ENCODE results near the gene TEX13C. TPM values are rescaled to one million over a fixed set of nuclear protein-coding genes. Genes with fewer than 3 reads are reported as not detected.

TEX13C gene
- total and polyA plus RNA-seq, 10 of the 15 experiments (the other 5 are each of a cell fraction or from before 2014, with no cell fraction given): not detected

- WGBS (ENCODE audit: insufficient coverage, insufficient replicate concordance, low lambda C conversion rate, missing lambda C conversion rate): 0% methylated on average over 3 of the region's 3 CpGs
- no TSS peak for BruUV-seq (replicated peaks)
- ChIA-PET POLR2A (no interaction called here), CTCF (no interaction called here), RAD21 (ENCODE audit: unreplicated experiment) (no interaction called here), SMC1A (ENCODE audit: uncharacterized antibody, unreplicated experiment) (interaction anchor here (0.8 kb wide), 1 partner anchor 24 kb away, joined by 3 read pairs; no protein-coding TSS in a partner anchor)
- no peaks in the 10 kb centered on the region for H3K27me3 ChIP-seq (replicated peaks in 1 of 2; ENCODE audit: control insufficient read depth in 2 of 2, insufficient read depth in 2 of 2, low read length in 1 of 2)
- H3K27ac ChIP-seq (ENCODE audit: control insufficient read depth, insufficient read depth): no peak overlapping the region
- FAIRE-seq (no peak), DNase-seq (ENCODE audit: low read depth, low spot score) (no peak), ATAC-seq (no peak)
- in situ Hi-C loops (cut with MboI): no loop called here
- H3K4me1 ChIP-seq (ENCODE audit: control insufficient read depth, insufficient read depth, low read length): no peaks in the 10 kb centered on the region
- no peaks in the 10 kb centered on the region for H4K20me1 ChIP-seq (ENCODE audit: control insufficient read depth, insufficient read depth)
- H3K79me2 ChIP-seq (ENCODE audit: control insufficient read depth, insufficient read depth, low read length): no peaks in the 10 kb centered on the region
- H3K9me3 ChIP-seq (replicated peaks; ENCODE audit: control insufficient read depth, insufficient read depth, low read length): no peaks in the 10 kb centered on the region
- H3K36me3 ChIP-seq (ENCODE audit: control insufficient read depth in 2 of 2, insufficient read depth in 2 of 2, low read length in 1 of 2): no peaks in the 10 kb centered on the region
- intact Hi-C loops (cut with micrococcal nuclease; ENCODE audit: unreplicated experiment): no loop called here
- H3K4me3 ChIP-seq: no peak overlapping the region
- H3K9ac ChIP-seq (ENCODE audit: control insufficient read depth, insufficient read depth, low read length): no peak overlapping the region
- no peak overlapping the region for H3K4me2 ChIP-seq (ENCODE audit: control insufficient read depth, insufficient read depth)
- H2AFZ ChIP-seq (ENCODE audit: control insufficient read depth, low read depth, low read length): no peak overlapping the region
- TF ChIP-seq RBBP5 (conservative IDR thresholded peaks at IDR 0.05) (no peak), FOS (IDR thresholded peaks at IDR 0.05; ENCODE audit: borderline replicate concordance, extremely low read depth, insufficient read length) (no peak), TCF7 (IDR thresholded peaks at IDR 0.05; ENCODE audit: borderline replicate concordance) (no peak), POU2F2 (IDR thresholded peaks at IDR 0.05; ENCODE audit: borderline replicate concordance, low read depth, low read length) (no peak), NR2C1 (IDR thresholded peaks at IDR 0.05) (no peak), ZBTB4 (CRISPR knock-in tag; IDR thresholded peaks at IDR 0.05) (no peak), TCF3 (IDR thresholded peaks at IDR 0.05; ENCODE audit: borderline replicate concordance, insufficient read depth, low read depth, low read length) (no peak), RELB (IDR thresholded peaks at IDR 0.05; ENCODE audit: low read depth) (no peak), STAT3 (IDR thresholded peaks at IDR 0.05; ENCODE audit: low read depth, low read length) (no peak), RUNX3 (IDR thresholded peaks at IDR 0.05; ENCODE audit: low read length) (no peak), HCFC1 (IDR thresholded peaks at IDR 0.05; ENCODE audit: low read length) (no peak), EP300 (IDR thresholded peaks at IDR 0.05; ENCODE audit: borderline replicate concordance in 1 of 2, control insufficient read depth in 1 of 2, low read depth in 2 of 2, low read length in 2 of 2) (no peak), POLR2AphosphoS2 (IDR thresholded peaks at IDR 0.05; ENCODE audit: low read depth, low read length) (no peak), CTCF (IDR thresholded peaks at IDR 0.05 in 2 of 3, conservative IDR thresholded peaks at IDR 0.05 in 1 of 3; ENCODE audit: control insufficient read depth in 2 of 3, extremely low read depth in 1 of 3, insufficient read depth in 1 of 3, low read depth in 3 of 3, low read length in 3 of 3) (no peak), BCL11A (IDR thresholded peaks at IDR 0.05; ENCODE audit: low read depth, low read length) (no peak), NR2C2 (IDR thresholded peaks at IDR 0.05; ENCODE audit: borderline replicate concordance, control insufficient read depth, insufficient read length, low read depth) (no peak)
Observed at GRCh38 chrX:125287282-125287681, 32.4 kb upstream of the TEX13C start.
